Stimulated activated CD8-positive, alpha-beta memory T cell treated with anti-CD3 and anti-CD28 coated beads, Interleukin-7, amount 100 ng/mL, for 1 hour (primary cell): Measurements from ENCODE around the gene HBD.
"Not testable (repeated sequence)": the region's sequence is repeated elsewhere in the genome, so short reads cannot be mapped to it uniquely, and the experiment has no call there.

Experiments
- DNase-seq, 2 donors: peaks; one replicate each; pipeline ENCODE4 v3.0.0-alpha.2; 2020; ENCODE audit warnings: low read depth in 2 of 2

Gene HBD

GRCh38 chr11:5253440-5253839 lies 19.2 kb upstream of the HBD start:
- not testable (repeated sequence) for DNase-seq

GRCh38 chr11:5252919-5253265 lies 18.6 kb upstream of the HBD start:
- DNase-seq: no peak

GRCh38 chr11:5252192-5252918 lies 18.1 kb upstream of the HBD start:
- no peak for DNase-seq

- DNase-seq: no peak
Measured at GRCh38 chr11:5251746-5252145, 17.5 kb upstream of the HBD start.

- DNase-seq: no peak
Measured at GRCh38 chr11:5250543-5251204, 16.4 kb upstream of the HBD start.

- not testable (repeated sequence) for DNase-seq
Measured at GRCh38 chr11:5249807-5250396, 15.6 kb upstream of the HBD start, which contains the start of gene HBG1. TSS of gene HBG1 (minus strand) at chr11:5249857. CDS start at chr11:5249804, 53 bp downstream.

- DNase-seq: not testable (repeated sequence)
Measured at GRCh38 chr11:5248498-5248897, 14.2 kb upstream of the HBD start.

GRCh38 chr11:5247472-5248192 lies 13.3 kb upstream of the HBD start:
- no peak for DNase-seq

GRCh38 chr11:5246772-5247471 lies 12.6 kb upstream of the HBD start:
- DNase-seq: no peak

GRCh38 chr11:5245155-5245554 lies 10.9 kb upstream of the HBD start:
- no peak for DNase-seq

- no peak for DNase-seq
Measured at GRCh38 chr11:5243816-5244180, 9.5 kb upstream of the HBD start.

GRCh38 chr11:5242933-5243815 lies 8.9 kb upstream of the HBD start:
- no peak for DNase-seq

- no peak for DNase-seq
Measured at GRCh38 chr11:5242208-5242607, 7.9 kb upstream of the HBD start.

GRCh38 chr11:5241458-5241857 lies 7.2 kb upstream of the HBD start:
- DNase-seq: no peak

- no peak for DNase-seq
Measured at GRCh38 chr11:5240458-5240857, 6.2 kb upstream of the HBD start.

- no peak for DNase-seq
Measured at GRCh38 chr11:5240056-5240455, 5.8 kb upstream of the HBD start.

- no peak for DNase-seq
Measured at GRCh38 chr11:5239046-5239445, 4.8 kb upstream of the HBD start.

GRCh38 chr11:5238486-5238885 lies 4.2 kb upstream of the HBD start:
- DNase-seq: no peak

GRCh38 chr11:5237420-5237819 lies 3.1 kb upstream of the HBD start:
- no peak for DNase-seq

GRCh38 chr11:5235364-5236095 lies 1.2 kb upstream of the HBD start:
- DNase-seq: no peak
